ENCODE results near the gene CD1B.

DNA sequence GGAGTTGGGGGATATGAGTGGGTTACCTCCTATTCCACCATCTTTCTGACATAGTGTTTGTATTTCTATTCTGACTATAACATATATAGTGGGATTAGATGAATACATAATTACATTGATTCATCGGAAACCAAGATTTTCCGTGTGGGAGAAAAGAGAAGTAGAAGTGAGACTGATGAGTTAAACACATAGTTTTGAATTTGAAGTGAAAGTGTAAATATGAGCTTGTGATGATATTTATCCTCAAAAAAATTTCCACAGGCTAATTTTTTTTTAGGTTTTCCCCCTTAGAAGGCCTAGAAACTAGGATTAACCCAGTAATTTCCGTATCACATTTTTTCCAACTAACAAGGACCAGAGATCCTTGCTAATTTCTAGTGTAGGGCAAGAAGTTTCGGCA is 6.9 kb downstream of the CD1B start:
- TF ChIP-seq, protein P1, sequence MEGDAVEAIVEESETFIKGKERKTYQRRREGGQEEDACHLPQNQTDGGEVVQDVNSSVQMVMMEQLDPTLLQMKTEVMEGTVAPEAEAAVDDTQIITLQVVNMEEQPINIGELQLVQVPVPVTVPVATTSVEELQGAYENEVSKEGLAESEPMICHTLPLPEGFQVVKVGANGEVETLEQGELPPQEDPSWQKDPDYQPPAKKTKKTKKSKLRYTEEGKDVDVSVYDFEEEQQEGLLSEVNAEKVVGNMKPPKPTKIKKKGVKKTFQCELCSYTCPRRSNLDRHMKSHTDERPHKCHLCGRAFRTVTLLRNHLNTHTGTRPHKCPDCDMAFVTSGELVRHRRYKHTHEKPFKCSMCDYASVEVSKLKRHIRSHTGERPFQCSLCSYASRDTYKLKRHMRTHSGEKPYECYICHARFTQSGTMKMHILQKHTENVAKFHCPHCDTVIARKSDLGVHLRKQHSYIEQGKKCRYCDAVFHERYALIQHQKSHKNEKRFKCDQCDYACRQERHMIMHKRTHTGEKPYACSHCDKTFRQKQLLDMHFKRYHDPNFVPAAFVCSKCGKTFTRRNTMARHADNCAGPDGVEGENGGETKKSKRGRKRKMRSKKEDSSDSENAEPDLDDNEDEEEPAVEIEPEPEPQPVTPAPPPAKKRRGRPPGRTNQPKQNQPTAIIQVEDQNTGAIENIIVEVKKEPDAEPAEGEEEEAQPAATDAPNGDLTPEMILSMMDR (IDR thresholded peaks at IDR 0.05) = no peak
- TF ChIP-seq TCF7L2 (IDR thresholded peaks at IDR 0.05; ENCODE audit: low read depth, low read length) = no peak
- no peak for TF ChIP-seq SIN3A (IDR thresholded peaks at IDR 0.05; ENCODE audit: borderline replicate concordance, insufficient read depth, low read depth, low read length)
- TF ChIP-seq POLR2AphosphoS5 (IDR thresholded peaks at IDR 0.05; ENCODE audit: low read depth, low read length) = no peak
- TF ChIP-seq REST (IDR thresholded peaks at IDR 0.05; ENCODE audit: insufficient read depth in 1 of 2, low read depth in 2 of 2, low read length in 1 of 2) = no peak

All from Panc1 (cell line).